GM19099 (cell line): ENCODE measurements around the gene NAB1.

Experiments
- POLR2A ChIP-seq: IDR thresholded peaks from 3 replicates; pipeline ENCODE4 v1.6.1; 2011; ENCODE audit warnings: low read depth; ENCODE audit not compliant: insufficient read length; ENCODE audit errors: extremely low read depth

The NAB1 gene

DNA sequence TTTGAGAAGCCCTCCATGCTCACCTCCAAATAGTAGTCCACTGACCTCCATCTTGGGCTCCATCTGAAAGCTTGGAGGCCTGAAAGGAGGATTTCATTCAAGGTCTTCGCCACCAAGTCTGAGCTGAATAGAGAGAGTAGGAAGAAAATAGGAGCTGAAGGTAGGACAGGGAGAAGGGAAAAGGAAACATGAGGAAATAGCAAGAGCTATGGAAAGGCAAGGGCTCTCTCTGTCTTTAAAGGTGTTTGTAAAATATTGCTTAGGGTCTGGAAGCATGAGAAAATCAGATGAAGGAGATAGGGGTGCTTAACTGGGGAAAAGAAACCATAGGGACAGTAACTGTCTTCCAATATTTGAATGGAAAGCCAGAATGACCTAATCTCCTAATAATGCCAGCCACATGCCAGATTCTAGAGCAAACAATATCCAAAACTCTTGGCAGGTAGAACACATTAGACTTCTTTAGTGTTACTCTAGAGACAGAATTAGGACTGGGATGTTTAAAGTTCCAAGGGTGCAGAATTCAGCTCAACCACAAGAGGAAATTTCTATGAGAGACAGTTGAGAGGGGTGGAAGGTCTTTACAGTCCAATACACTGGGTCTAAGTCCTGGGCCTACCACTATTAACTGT lies 67.4 kb downstream of the NAB1 start:
- no peak for TF ChIP-seq POLR2A

DNA sequence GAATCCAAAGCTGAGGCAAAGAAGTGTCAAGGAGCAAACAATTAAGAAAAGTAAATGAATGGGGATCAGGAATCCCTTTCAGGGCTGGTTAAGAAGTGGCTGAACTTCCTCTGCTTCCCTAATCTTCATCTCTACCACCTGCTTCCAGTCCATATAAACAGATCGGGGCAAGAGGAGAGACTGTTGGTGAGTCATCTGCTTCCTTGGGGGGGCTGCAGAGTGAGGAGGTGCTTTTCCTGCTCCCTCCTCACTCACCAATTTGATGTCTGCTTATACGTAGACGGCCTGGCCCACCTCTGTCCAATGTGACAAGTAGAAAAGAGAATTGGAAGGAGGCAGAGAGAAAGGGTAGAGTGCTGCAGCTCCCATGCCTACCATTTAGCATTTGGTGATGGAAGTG lies 68.4 kb downstream of the NAB1 start:
- TF ChIP-seq POLR2A = no peak

DNA sequence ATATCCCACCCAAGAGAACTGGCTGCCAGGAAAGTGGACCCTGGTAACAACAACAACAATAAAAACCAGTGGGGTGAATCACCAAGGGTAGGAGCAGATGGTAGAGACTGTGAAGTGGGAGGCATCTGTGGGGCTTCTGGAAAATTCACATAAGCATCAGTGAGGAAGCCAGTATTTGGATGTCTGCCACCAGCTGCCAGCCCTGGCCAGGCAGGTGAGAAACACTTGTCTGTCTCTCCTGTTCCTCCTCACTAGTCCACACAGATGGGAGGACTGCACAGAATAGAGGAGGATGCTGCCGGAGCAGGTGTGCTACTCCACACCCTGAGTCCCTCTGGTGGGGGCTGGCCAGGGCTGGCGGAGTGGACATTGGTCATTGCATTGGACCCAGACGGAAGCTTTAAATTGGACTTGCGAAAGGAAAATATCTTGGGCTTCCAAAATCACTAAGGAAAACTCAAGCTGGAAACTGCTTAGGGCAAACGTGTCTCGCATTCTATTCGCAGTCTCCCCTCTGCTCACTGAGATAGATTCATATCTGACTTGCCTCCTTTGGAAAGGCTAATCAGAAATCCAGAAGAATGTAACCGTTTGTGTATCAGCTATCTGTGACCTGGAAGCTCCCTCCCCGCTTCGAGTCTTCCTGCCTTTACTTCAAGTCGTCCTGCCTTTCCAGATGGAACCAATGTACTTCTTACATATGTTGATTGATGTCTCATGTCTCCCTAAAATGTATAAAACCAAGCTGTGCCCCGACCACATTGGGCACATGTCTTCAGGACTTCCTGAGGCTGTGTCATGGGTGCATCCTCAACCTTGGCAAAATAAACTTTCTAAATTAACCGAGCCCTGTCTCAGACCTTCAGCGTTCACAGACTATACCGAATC lies 69.1 kb downstream of the NAB1 start:
- no peak for TF ChIP-seq POLR2A

DNA sequence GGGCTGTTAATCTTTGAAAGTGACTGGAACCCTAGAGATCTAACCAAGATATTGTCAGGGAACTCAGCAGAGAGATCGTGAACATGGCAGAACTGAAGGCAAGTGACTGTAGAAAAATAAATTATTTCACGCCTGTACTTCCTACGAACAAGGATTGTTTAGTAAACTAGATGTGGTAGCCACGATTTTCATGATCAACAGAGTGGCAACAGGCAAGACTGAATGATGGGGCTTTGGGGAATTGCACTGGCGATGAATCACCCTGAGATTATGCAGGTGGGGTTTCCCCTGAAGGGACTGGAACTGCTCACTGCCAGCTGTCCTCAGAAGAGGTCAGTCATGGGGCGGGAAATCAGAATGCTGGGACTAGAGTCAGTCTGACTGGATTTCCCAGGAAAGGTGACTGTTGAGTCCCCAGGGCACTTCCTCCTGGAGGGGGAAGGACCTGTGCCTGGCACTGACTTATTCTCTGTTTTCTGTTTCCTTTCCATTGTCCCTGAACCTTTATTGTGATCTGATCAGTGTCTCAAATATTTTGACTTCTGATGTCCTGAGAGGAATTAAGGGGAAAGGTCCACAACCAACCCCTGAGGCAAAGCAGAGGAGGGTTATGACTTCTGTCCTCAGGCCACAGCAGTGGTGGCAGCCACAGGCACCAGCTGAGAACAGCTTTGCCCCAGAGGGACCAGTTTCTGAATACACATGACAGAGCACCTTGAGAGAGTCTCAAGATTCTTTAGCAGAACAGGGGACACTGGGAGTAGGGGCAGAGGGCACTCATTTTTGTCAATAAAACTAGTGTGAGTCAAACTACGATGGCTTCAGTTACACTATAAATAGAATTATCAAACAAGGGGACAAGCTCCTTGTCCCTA lies 70.0 kb downstream of the NAB1 start:
- no peak for TF ChIP-seq POLR2A

DNA sequence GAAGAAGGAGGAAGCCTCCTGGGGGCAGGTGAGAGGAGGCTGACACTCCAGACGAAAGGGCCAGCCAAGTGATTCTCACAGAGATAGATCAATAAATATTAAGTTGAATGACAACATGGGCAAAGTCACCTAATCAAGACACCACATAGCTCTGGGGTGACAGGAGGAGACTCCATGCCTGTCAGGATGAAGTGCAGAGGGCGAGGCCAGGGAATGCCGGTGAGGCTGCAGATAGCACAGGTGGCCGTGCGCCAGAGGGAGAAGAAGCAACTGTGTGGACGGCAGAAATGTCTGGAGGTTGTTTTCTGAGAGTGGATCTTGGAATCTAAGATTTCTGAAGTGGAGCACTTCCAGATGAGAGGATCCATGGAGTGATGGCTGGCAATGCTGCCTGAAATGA lies 71.4 kb downstream of the NAB1 start:
- no peak for TF ChIP-seq POLR2A

DNA sequence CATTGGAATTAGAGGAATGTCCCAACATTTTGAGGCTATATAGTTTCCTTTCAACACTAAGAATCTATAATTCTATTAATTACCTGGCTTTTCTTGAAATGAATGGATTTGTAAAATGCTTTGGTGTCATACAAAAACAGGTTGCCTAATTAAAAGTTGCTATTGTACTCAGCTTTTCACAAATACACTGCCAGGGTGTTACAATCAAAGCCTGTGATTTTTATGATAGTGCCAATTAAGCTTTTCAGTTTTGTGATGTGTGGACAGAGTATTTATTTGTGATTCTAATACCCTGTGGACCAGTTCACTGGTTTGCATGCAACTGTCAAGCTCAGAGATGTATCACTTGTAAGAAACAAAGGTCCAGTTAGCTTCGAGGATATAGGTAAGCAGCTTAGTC lies 71.8 kb downstream of the NAB1 start:
- no peak for TF ChIP-seq POLR2A

DNA sequence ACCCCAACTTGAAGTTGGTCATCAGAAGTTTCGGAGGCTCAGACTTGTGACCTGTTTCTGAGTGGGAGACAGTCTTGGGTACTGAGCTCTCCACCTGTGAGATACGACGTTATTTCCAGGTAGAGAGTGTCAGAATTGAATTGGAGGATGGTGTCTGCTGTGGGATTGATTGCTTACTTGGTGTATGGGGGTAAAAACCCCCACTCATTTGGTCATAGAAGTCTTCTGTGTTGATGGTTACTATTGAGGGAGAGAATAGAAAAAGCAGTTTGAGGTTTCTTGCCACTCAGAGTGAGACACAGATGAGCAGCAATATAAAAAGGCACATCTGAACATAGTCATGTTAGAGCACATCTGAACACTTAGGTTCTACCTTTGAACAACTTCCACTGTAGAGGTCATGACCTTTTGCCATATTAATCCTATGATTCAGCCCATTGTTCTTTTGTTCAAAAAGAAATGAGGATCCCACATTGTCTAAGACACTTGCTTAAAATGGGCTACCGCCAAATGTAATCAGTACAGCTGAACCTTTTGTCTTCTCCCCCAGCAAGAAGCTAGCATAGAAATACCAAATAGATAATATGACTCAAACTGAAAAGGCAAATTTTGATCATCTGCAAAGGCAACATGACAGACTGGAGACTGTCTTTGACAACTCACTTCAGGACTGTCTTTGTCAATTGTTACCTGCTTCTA lies 73.3 kb downstream of the NAB1 start:
- TF ChIP-seq POLR2A = no peak

DNA sequence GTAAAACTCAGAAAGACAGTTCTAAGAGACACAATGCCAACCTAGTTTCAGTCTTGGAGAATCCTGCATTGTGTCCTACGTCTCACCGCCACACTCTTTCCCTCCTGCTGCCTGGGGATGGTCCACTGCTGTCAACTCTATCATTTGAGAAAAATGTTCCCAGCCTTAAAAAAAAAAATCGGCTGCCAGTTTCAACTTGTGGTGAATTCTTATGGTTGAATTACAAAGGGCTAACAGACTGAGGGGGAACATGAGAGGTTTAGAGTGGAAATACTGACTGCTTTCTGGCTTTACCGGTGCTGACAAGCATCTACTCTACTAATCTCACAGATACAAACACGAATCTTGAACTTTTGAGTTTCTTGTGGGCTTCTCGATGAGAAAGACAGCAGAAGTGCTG lies 74.0 kb downstream of the NAB1 start:
- no peak for TF ChIP-seq POLR2A

DNA sequence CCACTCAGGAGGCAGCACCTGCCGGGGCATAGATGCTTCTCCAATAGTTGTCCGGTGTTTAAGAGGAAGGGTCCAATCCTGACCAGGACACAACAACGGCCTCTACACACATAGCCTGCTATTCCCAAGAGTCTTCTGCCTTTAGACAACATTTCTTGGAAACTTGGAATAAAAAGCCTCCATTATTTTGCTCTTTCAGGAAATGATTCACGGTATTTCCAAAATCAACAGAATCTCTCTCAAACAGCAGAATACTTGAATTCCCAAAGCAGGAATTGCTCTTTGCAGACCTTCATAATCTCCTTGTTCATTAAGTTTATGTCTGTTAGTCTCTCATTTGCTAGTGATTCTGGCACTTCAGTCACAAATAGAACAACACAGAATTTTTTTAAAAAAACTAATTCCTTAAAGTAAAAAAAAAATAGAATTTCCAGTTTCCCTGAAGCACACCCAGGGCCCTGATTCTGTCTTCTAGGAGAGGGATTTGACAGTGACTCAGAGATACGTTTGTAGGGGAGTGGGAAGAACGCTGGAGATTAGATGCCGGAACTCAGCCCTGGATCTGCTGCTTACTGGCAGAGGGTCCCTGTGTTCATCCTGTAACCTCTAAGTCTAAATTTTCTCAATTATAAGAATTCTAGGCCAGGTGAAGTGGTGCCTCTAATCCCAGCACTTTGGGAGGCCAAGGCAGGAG lies 74.7 kb downstream of the NAB1 start:
- no peak for TF ChIP-seq POLR2A

DNA sequence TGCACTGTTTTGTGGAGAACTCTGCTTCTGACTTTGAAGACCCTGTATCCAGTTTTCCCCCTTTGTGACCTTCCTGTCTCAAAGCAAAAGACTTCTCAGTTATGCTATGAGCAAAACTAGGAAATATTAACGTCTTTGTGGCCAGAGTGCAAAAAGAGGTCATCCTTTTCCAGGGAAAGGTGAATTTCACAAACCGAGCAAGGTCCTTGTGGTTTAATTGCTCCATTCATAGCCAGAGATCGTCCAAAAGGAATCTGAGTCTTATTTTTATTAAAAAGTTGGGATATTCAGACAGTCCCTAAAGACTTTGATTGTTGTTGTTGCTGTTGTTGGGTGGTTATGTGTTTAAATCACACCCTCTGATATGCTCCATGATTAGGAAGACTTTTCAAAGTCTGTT lies 77.4 kb downstream of the NAB1 start:
- no peak for TF ChIP-seq POLR2A

DNA sequence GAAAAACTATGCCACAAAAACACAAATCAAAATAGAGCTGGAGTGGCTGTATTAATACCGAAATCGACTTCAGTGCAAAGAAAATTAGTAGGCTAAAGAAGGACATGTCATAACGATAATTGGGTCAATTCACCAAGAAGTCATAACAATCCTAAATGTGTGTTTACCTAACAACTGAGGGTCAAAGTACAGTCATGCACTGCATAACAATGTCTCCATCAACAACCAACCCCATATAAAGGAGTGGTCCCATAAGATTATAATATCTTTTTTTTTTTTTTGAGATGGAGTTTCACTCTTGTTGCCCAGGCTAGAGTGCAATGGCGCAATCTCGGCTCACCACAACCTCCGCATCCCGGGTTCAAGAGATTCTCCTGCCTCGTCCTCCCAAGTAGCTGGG lies 87.5 kb downstream of the NAB1 start:
- TF ChIP-seq POLR2A = no peak

DNA sequence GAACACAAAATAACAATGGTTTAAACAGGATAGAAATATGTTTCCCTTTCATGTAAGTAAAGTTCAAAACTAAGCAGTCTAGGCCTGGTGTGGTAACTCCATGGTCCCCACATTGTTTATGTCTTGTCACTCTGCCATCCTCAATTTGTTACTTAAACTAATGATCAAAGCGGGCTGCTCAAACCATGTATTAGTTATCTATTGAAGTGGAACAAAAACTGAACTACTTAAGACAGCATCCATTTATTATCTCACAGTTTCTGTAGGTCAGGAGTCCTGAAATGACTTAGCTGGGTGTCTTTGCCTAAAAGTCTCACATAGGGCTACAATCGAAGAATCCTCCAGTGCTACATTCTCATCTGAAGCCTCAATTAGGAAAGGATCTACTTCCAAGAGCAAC lies 91.6 kb downstream of the NAB1 start:
- TF ChIP-seq POLR2A = no peak
